A549 (cell line): ENCODE measurements around the gene SMIM28.

Experiments
- BHLHE40 ChIP-seq: IDR thresholded peaks from 2 replicates; pipeline ENCODE4 v1.6.1; 2012; ENCODE audit warnings: low read depth, low read length, inconsistent platforms
- CEBPB ChIP-seq, 2 experiments: fragments of >200 bp in 1 of 2; sonication (Bioruptor Twin) in 1 of 2; formaldehyde crosslinking in 1 of 2; IDR thresholded peaks; 2 replicates each; pipeline ENCODE4 v1.6.1; 2012 to 2016
- CTCF ChIP-seq: fragments of >200 bp; sonication (Bioruptor Twin); formaldehyde crosslinking; IDR thresholded peaks from 3 replicates; pipeline ENCODE4 v1.5.1; 2016
- EP300 ChIP-seq, 2 experiments: fragments of >200 bp; sonication (Bioruptor Twin); formaldehyde crosslinking; IDR thresholded peaks; 2 replicates in 1 of 2; 3 replicates in 1 of 2; pipeline ENCODE4 v1.6.1; 2016 to 2017
- GATA3 ChIP-seq: IDR thresholded peaks from 2 replicates; pipeline ENCODE4 v1.6.1; 2012; ENCODE audit warnings: borderline replicate concordance
- HES2 ChIP-seq: fragments of >200 bp; sonication (Bioruptor Twin); formaldehyde crosslinking; IDR thresholded peaks from 2 replicates; pipeline ENCODE4 v1.6.1; 2016
- HMGXB4 ChIP-seq: fragments of 250-450 bp; sonication (Bioruptor Pico); IDR thresholded peaks from 2 replicates; pipeline ENCODE4 v1.5.0; 2021; ENCODE audit warnings: mild to moderate bottlenecking, moderate library complexity, borderline replicate concordance
- JUN ChIP-seq, 2 experiments: fragments of >200 bp; sonication (Bioruptor Twin); formaldehyde crosslinking; IDR thresholded peaks; 2 replicates in 1 of 2; 3 replicates in 1 of 2; pipeline ENCODE4 v1.6.1; 2016 to 2017
- PBX3 ChIP-seq: IDR thresholded peaks from 2 replicates; pipeline ENCODE4 v1.6.1; 2012
- POLR2A ChIP-seq: IDR thresholded peaks from 2 replicates; pipeline ENCODE4 v1.6.1; 2012; ENCODE audit warnings: mild to moderate bottlenecking, low read length
- REST ChIP-seq: fragments of 200-600 bp; sonication (generic); IDR thresholded peaks from 2 replicates; pipeline ENCODE4 v1.6.1; 2016; ENCODE audit warnings: antibody characterized with exemption, mild to moderate bottlenecking, moderate library complexity
- SMC3 ChIP-seq: fragments of >200 bp; sonication (Bioruptor Twin); formaldehyde crosslinking; IDR thresholded peaks from 3 replicates; pipeline ENCODE4 v1.6.1; 2018; ENCODE audit warnings: inconsistent platforms
- USF2 ChIP-seq: fragments of 450-650 bp; IDR thresholded peaks from 2 replicates; pipeline ENCODE4 v1.6.1; 2014; ENCODE audit warnings: antibody characterized with exemption

GRCh38 chr6:138370631-138371451 is 6.9 kb upstream of the SMIM28 start:
- TF ChIP-seq CTCF = no peak
- no peak for TF ChIP-seq PBX3
- TF ChIP-seq HMGXB4 = no peak
- TF ChIP-seq BHLHE40 = no peak
- no peak for TF ChIP-seq POLR2A
- TF ChIP-seq JUN (IDR thresholded peaks at IDR 0.05) = no peak
- TF ChIP-seq SMC3 = no peak
- TF ChIP-seq CEBPB (IDR thresholded peaks at IDR 0.05) = no peak
- TF ChIP-seq HES2 = no peak
- TF ChIP-seq GATA3 = no peak
- TF ChIP-seq EP300 (IDR thresholded peaks at IDR 0.05) = no peak
- TF ChIP-seq USF2 = no peak
- TF ChIP-seq REST = no peak
